HepG2 (cell line): ENCODE results near the gene ZBTB45. TPM values are rescaled to one million over a fixed set of nuclear protein-coding genes. Genes with fewer than 3 reads are reported as not detected.

Source experiments
- AHR ChIP-seq: IDR thresholded peaks from 2 replicates; pipeline ENCODE4 v1.6.1; 2018; ENCODE audit warnings: missing genetic modification reagents, missing compliant biosample characterization
- BRD4 ChIP-seq: sonication (generic); formaldehyde crosslinking; IDR thresholded peaks from 2 replicates; pipeline ENCODE4 v1.4.0; 2020; ENCODE audit warnings: missing genetic modification reagents
- FOXC1 ChIP-seq: sonication (generic); formaldehyde crosslinking; IDR thresholded peaks from 2 replicates; pipeline ENCODE4 v1.8.0; 2022; ENCODE audit warnings: mild to moderate bottlenecking, missing genetic modification reagents, borderline replicate concordance
- HBP1 ChIP-seq: IDR thresholded peaks from 2 replicates; pipeline ENCODE4 v1.6.1; 2016; ENCODE audit warnings: low read depth, control low read depth
- KLF12 ChIP-seq: sonication (generic); formaldehyde crosslinking; IDR thresholded peaks from 2 replicates; pipeline ENCODE4 v1.4.0; 2020; ENCODE audit warnings: missing genetic modification reagents, borderline replicate concordance
- MBD4 ChIP-seq: IDR thresholded peaks from 2 replicates; pipeline ENCODE4 v1.6.1; 2012; ENCODE audit warnings: low read length, inconsistent platforms, borderline replicate concordance
- MIER2 ChIP-seq: IDR thresholded peaks from 2 replicates; pipeline ENCODE4 v1.6.1; 2016; ENCODE audit warnings: missing biosample characterization, missing genetic modification reagents
- MIXL1 ChIP-seq: IDR thresholded peaks from 2 replicates; pipeline ENCODE4 v1.6.1; 2016
- MTA1 ChIP-seq: sonication (generic); formaldehyde crosslinking; IDR thresholded peaks from 2 replicates; pipeline ENCODE4 v1.4.0; 2020; ENCODE audit warnings: missing genetic modification reagents, mild to moderate bottlenecking, borderline replicate concordance
- NAIF1 ChIP-seq: sonication (generic); formaldehyde crosslinking; IDR thresholded peaks from 2 replicates; pipeline ENCODE4 v1.5.0; 2020; ENCODE audit warnings: mild to moderate bottlenecking, missing genetic modification reagents, borderline replicate concordance
- RCOR2 ChIP-seq: IDR thresholded peaks from 2 replicates; pipeline ENCODE4 v1.6.1; 2016; ENCODE audit warnings: missing biosample characterization, missing genetic modification reagents
- RNF219 ChIP-seq: sonication (generic); formaldehyde crosslinking; IDR thresholded peaks from 2 replicates; pipeline ENCODE4 v1.5.0; 2020; ENCODE audit warnings: mild to moderate bottlenecking, missing genetic modification reagents
- TAF1 ChIP-seq: sonication (generic); formaldehyde crosslinking; IDR thresholded peaks from 2 replicates; pipeline ENCODE4 v1.4.0; 2020; ENCODE audit warnings: missing genetic modification reagents
- TAF15 ChIP-seq: fragments of 200-400 bp; formaldehyde crosslinking; IDR thresholded peaks from one replicate; pipeline ENCODE4 v1.6.1; 2018; ENCODE audit warnings: mild to moderate bottlenecking, low read depth, low read length; ENCODE audit not compliant: poor library complexity, severe bottlenecking
- TBX3 ChIP-seq: fragments of 450-650 bp; IDR thresholded peaks from 2 replicates; pipeline ENCODE4 v1.6.1; 2017; ENCODE audit warnings: antibody characterized with exemption, mild to moderate bottlenecking, inconsistent platforms, borderline replicate concordance
- TGIF2 ChIP-seq: IDR thresholded peaks from 2 replicates; pipeline ENCODE4 v1.6.1; 2016; ENCODE audit warnings: control low read depth, missing compliant biosample characterization
- ZBTB4 ChIP-seq: sonication (generic); formaldehyde crosslinking; IDR thresholded peaks from 2 replicates; pipeline ENCODE4 v1.4.0; 2020; ENCODE audit warnings: missing genetic modification reagents, mild to moderate bottlenecking, borderline replicate concordance
- ZNF597 ChIP-seq: sonication (generic); formaldehyde crosslinking; IDR thresholded peaks from 2 replicates; pipeline ENCODE4 v1.5.0; 2020; ENCODE audit warnings: missing genetic modification reagents
- ZNF605 ChIP-seq: sonication (generic); formaldehyde crosslinking; IDR thresholded peaks from 2 replicates; pipeline ENCODE4 v1.8.0; 2022; ENCODE audit warnings: mild to moderate bottlenecking, missing genetic modification reagents
- ZNF607 ChIP-seq: sonication (generic); formaldehyde crosslinking; IDR thresholded peaks from 2 replicates; pipeline ENCODE4 v1.5.1; 2020; ENCODE audit warnings: missing genetic modification reagents, mild to moderate bottlenecking, borderline replicate concordance
- ZNF678 ChIP-seq: sonication (generic); formaldehyde crosslinking; IDR thresholded peaks from 2 replicates; pipeline ENCODE4 v1.4.0; 2020; ENCODE audit warnings: mild to moderate bottlenecking, missing genetic modification reagents
- ZNF879 ChIP-seq: sonication (generic); formaldehyde crosslinking; IDR thresholded peaks from 2 replicates; pipeline ENCODE4 v1.8.1; 2023; ENCODE audit warnings: missing genetic modification reagents
- polyA plus RNA-seq, 8 experiments: library from polyadenylated mRNA; depleted of rRNA in 3 of 8; stranded (reverse) in 7 of 8; unstranded in 1 of 8; fragments of >200 nt; fragmentation: Illumina TruSeq in 4 of 8; extraction: Trizol in 4 of 8; gene quantifications; 2 replicates each; pipeline versions ENCODE4 v1.2.1 to v1.2.3, GENCODE V29; 2011 to 2016; ENCODE audit warnings: low read depth in 4 of 8, missing spikeins in 1 of 8, mixed read lengths in 1 of 8; ENCODE audit not compliant: insufficient read depth in 1 of 8
- total RNA-seq, 5 experiments: library from RNA; depleted of rRNA; stranded (reverse); fragments of >200 nt; fragmentation: Illumina TruSeq; extraction: Trizol; gene quantifications; 2 replicates each; pipeline ENCODE4 v1.2.3, GENCODE V29; 2016; ENCODE audit warnings: low read depth in 1 of 5

The ZBTB45 gene
- total and polyA plus RNA-seq, 2 of the 13 experiments (the other 11 are each of a cell fraction or from before 2014, with no cell fraction given), result 3.0 to 3.7 TPM

GRCh38 chr19:58559275-58560006 lies 39.8 kb upstream of the ZBTB45 start (continued):
- TF ChIP-seq MTA1 (CRISPR knock-in tag) (no peak), RNF219 (CRISPR knock-in tag) (no peak), FOXC1 (CRISPR knock-in tag) (peak; percentile 28; the same call in 1 of the 2 replicates), ZNF597 (no peak), TAF15 (no peak), ZNF605 (peak; percentile 75; the same call in 1 of the 2 replicates), TGIF2 (CRISPR knock-in tag) (peak; percentile 50; the same call in 1 of the 2 replicates), HBP1 (CRISPR knock-in tag) (peak; percentile 42; the same call in 1 of the 2 replicates), MBD4 (no peak), TBX3 (no peak), NAIF1 (peak; percentile 65; the same call in 1 of the 2 replicates), ZNF607 (peak; percentile 73; the same call in 1 of the 2 replicates), RCOR2 (CRISPR knock-in tag) (no peak), MIER2 (CRISPR knock-in tag) (no peak), MIXL1 (CRISPR knock-in tag) (no peak; the same call in 1 of the 2 replicates), ZBTB4 (no peak), AHR (CRISPR knock-in tag) (no peak), BRD4 (CRISPR knock-in tag) (peak; percentile 12; the same call in 1 of the 2 replicates), KLF12 (CRISPR knock-in tag) (no peak), TAF1 (CRISPR knock-in tag) (peak; percentile 66), ZNF879 (CRISPR knock-in tag) (no peak), ZNF678 (CRISPR knock-in tag) (no peak)
